WTC11 (cell line): ENCODE data around the gene FHL1. TPM values are rescaled to one million over a fixed set of nuclear protein-coding genes. Genes with fewer than 3 reads are reported as not detected.

Experiments used
- ATAC-seq: fragments of 200-7000 bp; cut with Tn5 transposase; 2 replicates; pipeline ENCODE4 v1.10.0; 2021; ENCODE audit warnings: mild to moderate bottlenecking, moderate library complexity
- CTCF ChIA-PET: fragments of 300-600 bp; sonication (Branson Sonifier 250); formaldehyde crosslinking; loops from one replicate; lab custom pipeline; 2021; ENCODE audit warnings: antibody characterized with exemption; lab: Charles Lee
- POLR2A ChIA-PET: fragments of 350-600 bp; sonication (Branson Sonifier 250); formaldehyde crosslinking; loops from one replicate; lab custom pipeline; 2021; ENCODE audit warnings: antibody characterized with exemption; lab: Charles Lee
- DNase-seq: peaks from one replicate; pipeline ENCODE4 v3.0.0; 2021; ENCODE audit warnings: low spot score
- H3K27ac Mint-ChIP-seq: 2 replicates; pipeline ENCODE4 v1.8.0; 2021; ENCODE audit warnings: mixed read lengths
- H3K27me3 Mint-ChIP-seq: 2 replicates; pipeline ENCODE4 v1.8.0; 2021; ENCODE audit warnings: low read depth, mild to moderate bottlenecking, moderate library complexity, mixed read lengths
- H3K36me3 Mint-ChIP-seq: 2 replicates; pipeline ENCODE4 v1.8.0; 2021; ENCODE audit warnings: mixed read lengths
- H3K4me1 Mint-ChIP-seq: 2 replicates; pipeline ENCODE4 v1.8.0; 2022; ENCODE audit warnings: mixed read lengths
- H3K4me3 Mint-ChIP-seq: 2 replicates; pipeline ENCODE4 v1.8.0; 2021; ENCODE audit warnings: mild to moderate bottlenecking, moderate library complexity, mixed read lengths
- H3K9me3 Mint-ChIP-seq: 2 replicates; pipeline ENCODE4 v1.8.0; 2021; ENCODE audit warnings: mixed read lengths
- ATF3 ChIP-seq: sonication (generic); formaldehyde crosslinking; conservative IDR thresholded peaks from 2 replicates; pipeline ENCODE4 v1.8.1; 2022; ENCODE audit warnings: mild to moderate bottlenecking, missing genetic modification reagents
- CREB1 ChIP-seq: sonication (generic); formaldehyde crosslinking; IDR thresholded peaks from 2 replicates; pipeline ENCODE4 v1.8.0; 2023; ENCODE audit warnings: mild to moderate bottlenecking, missing genetic modification reagents
- GRHL2 ChIP-seq: fragments of 250-450 bp; sonication (Bioruptor Pico); IDR thresholded peaks from 2 replicates; pipeline ENCODE4 v1.8.0; 2022; ENCODE audit warnings: mild to moderate bottlenecking, moderate library complexity; ENCODE audit not compliant: insufficient replicate concordance, severe bottlenecking
- GTF2I ChIP-seq: fragments of 250-450 bp; sonication (Bioruptor Pico); conservative IDR thresholded peaks from 2 replicates; pipeline ENCODE4 v1.4.0; 2021; ENCODE audit warnings: mild to moderate bottlenecking
- HMGA2 ChIP-seq: fragments of 250-450 bp; sonication (Bioruptor Pico); IDR thresholded peaks from 2 replicates; pipeline ENCODE4 v1.4.0; 2021; ENCODE audit warnings: mild to moderate bottlenecking, moderate library complexity
- IRF2 ChIP-seq: sonication (generic); formaldehyde crosslinking; IDR thresholded peaks from 2 replicates; pipeline ENCODE4 v1.8.0; 2022; ENCODE audit warnings: low read depth, missing genetic modification reagents, borderline replicate concordance
- MLX ChIP-seq: sonication (generic); formaldehyde crosslinking; IDR thresholded peaks from 2 replicates; pipeline ENCODE4 v1.8.1; 2023; ENCODE audit warnings: mild to moderate bottlenecking, missing genetic modification reagents, moderate library complexity
- OVOL2 ChIP-seq: fragments of 250-450 bp; sonication (Bioruptor Pico); IDR thresholded peaks from 2 replicates; pipeline ENCODE4 v1.9.0; 2021; ENCODE audit warnings: mild to moderate bottlenecking, borderline replicate concordance
- PRRX2 ChIP-seq: fragments of 250-450 bp; sonication (Bioruptor Pico); IDR thresholded peaks from 2 replicates; pipeline ENCODE4 v1.8.0; 2021; ENCODE audit warnings: mild to moderate bottlenecking
- RELA ChIP-seq: sonication (generic); formaldehyde crosslinking; IDR thresholded peaks from 2 replicates; pipeline ENCODE4 v1.8.1; 2022; ENCODE audit warnings: missing genetic modification reagents, mild to moderate bottlenecking, borderline replicate concordance
- RORB ChIP-seq: fragments of 250-450 bp; sonication (Bioruptor Pico); IDR thresholded peaks from 2 replicates; pipeline ENCODE4 v1.9.0; 2021; ENCODE audit warnings: mild to moderate bottlenecking
- STAT6 ChIP-seq: sonication (generic); formaldehyde crosslinking; conservative IDR thresholded peaks from 2 replicates; pipeline ENCODE4 v1.8.1; 2023; ENCODE audit warnings: mild to moderate bottlenecking, low read depth, missing genetic modification reagents, moderate library complexity
- ZBTB43 ChIP-seq: sonication (generic); formaldehyde crosslinking; IDR thresholded peaks from 2 replicates; pipeline ENCODE4 v1.8.1; 2023; ENCODE audit warnings: mild to moderate bottlenecking, missing genetic modification reagents
- ZNF121 ChIP-seq: sonication (generic); formaldehyde crosslinking; IDR thresholded peaks from 2 replicates; pipeline ENCODE4 v1.8.0; 2023; ENCODE audit warnings: missing genetic modification reagents
- ZNF219 ChIP-seq: sonication (generic); formaldehyde crosslinking; IDR thresholded peaks from 2 replicates; pipeline ENCODE4 v1.8.0; 2023; ENCODE audit warnings: missing genetic modification reagents, mild to moderate bottlenecking, borderline replicate concordance
- ZNF232 ChIP-seq: sonication (generic); formaldehyde crosslinking; IDR thresholded peaks from 2 replicates; pipeline ENCODE4 v1.8.0; 2022; ENCODE audit warnings: mild to moderate bottlenecking, missing genetic modification reagents
- ZNF396 ChIP-seq: fragments of 250-450 bp; sonication (Bioruptor Pico); IDR thresholded peaks from 2 replicates; pipeline ENCODE4 v1.8.0; 2021; ENCODE audit warnings: mild to moderate bottlenecking, moderate library complexity, borderline replicate concordance
- ZNF425 ChIP-seq: fragments of 250-450 bp; sonication (Bioruptor Pico); conservative IDR thresholded peaks from 2 replicates; pipeline ENCODE4 v1.9.0; 2021; ENCODE audit warnings: mild to moderate bottlenecking
- ZNF512 ChIP-seq: sonication (generic); formaldehyde crosslinking; IDR thresholded peaks from 2 replicates; pipeline ENCODE4 v1.8.1; 2022; ENCODE audit warnings: missing genetic modification reagents, borderline replicate concordance
- total RNA-seq: library from RNA; stranded (reverse); gene quantifications from 3 replicates; pipeline ENCODE4 v1.2.3, GENCODE V29; 2021

Gene FHL1
- total RNA-seq, 1 experiment from 2014 or later, result 43.5 TPM

- POLR2A ChIA-PET, result no interaction called here
- Mint-ChIP-seq H3K4me1 (no peaks in the 10 kb centered on the region), H3K9me3 (no peaks in the 10 kb centered on the region), H3K4me3 (no peak overlapping the region), H3K27me3 (no peaks in the 10 kb centered on the region), H3K27ac (no peak overlapping the region), H3K36me3 (no peaks in the 10 kb centered on the region)
- DNase-seq, result no peak
- TF ChIP-seq RELA (no peak), PRRX2 (CRISPR knock-in tag) (no peak), RORB (CRISPR knock-in tag) (no peak), IRF2 (CRISPR knock-in tag) (no peak), ZNF219 (CRISPR knock-in tag) (no peak), ZNF396 (CRISPR knock-in tag) (no peak), GTF2I (no peak), OVOL2 (CRISPR knock-in tag) (no peak), ZBTB43 (CRISPR knock-in tag) (no peak), STAT6 (CRISPR knock-in tag) (no peak), GRHL2 (CRISPR knock-in tag) (no peak), ZNF121 (CRISPR knock-in tag) (no peak), ZNF512 (CRISPR knock-in tag) (no peak), MLX (CRISPR knock-in tag) (no peak), ZNF425 (CRISPR knock-in tag) (no peak), HMGA2 (no peak), ZNF232 (CRISPR knock-in tag) (no peak)
- CTCF ChIA-PET, result no interaction called here
- no peak for ATAC-seq
Observed at GRCh38 chrX:136186023-136186413, 38.7 kb downstream of the FHL1 start.

- ChIA-PET CTCF (no interaction called here), POLR2A (no interaction called here)
- H3K36me3 Mint-ChIP-seq, result no peaks in the 10 kb centered on the region
- H3K27me3 Mint-ChIP-seq, result no peaks in the 10 kb centered on the region
- ATAC-seq, result no peak
- H3K9me3 Mint-ChIP-seq, result no peaks in the 10 kb centered on the region
- DNase-seq, result no peak
- no peak overlapping the region for H3K4me3 Mint-ChIP-seq
- H3K27ac Mint-ChIP-seq, result no peak overlapping the region
- TF ChIP-seq ATF3 (CRISPR knock-in tag) (no peak), CREB1 (CRISPR knock-in tag) (no peak)
- no peaks in the 10 kb centered on the region for H3K4me1 Mint-ChIP-seq
Observed at GRCh38 chrX:136189222-136189621, 41.9 kb downstream of the FHL1 start.
